ENCODE results near the gene CTNNBL1.

GRCh38 chr20:37680420-37680819 is 13.4 kb upstream of the CTNNBL1 start:
- TF ChIP-seq MYC (IDR thresholded peaks at IDR 0.05; ENCODE audit: low read depth, low read length) = no peak
- TF ChIP-seq, protein P1, sequence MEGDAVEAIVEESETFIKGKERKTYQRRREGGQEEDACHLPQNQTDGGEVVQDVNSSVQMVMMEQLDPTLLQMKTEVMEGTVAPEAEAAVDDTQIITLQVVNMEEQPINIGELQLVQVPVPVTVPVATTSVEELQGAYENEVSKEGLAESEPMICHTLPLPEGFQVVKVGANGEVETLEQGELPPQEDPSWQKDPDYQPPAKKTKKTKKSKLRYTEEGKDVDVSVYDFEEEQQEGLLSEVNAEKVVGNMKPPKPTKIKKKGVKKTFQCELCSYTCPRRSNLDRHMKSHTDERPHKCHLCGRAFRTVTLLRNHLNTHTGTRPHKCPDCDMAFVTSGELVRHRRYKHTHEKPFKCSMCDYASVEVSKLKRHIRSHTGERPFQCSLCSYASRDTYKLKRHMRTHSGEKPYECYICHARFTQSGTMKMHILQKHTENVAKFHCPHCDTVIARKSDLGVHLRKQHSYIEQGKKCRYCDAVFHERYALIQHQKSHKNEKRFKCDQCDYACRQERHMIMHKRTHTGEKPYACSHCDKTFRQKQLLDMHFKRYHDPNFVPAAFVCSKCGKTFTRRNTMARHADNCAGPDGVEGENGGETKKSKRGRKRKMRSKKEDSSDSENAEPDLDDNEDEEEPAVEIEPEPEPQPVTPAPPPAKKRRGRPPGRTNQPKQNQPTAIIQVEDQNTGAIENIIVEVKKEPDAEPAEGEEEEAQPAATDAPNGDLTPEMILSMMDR (IDR thresholded peaks at IDR 0.05; ENCODE audit: extremely low read depth in 1 of 2, insufficient read depth in 1 of 2, low read depth in 1 of 2, low read length in 2 of 2) = no peak
